Measurements from ENCODE around the gene MAN2B2. TPM values are rescaled to one million over a fixed set of nuclear protein-coding genes. Genes with fewer than 3 reads are reported as not detected.

The MAN2B2 gene
- total and polyA plus RNA-seq, 2 of the 4 experiments (the other 2 are of a cell fraction): 13.4 to 34.1 TPM

- Histone ChIP-seq H3K9me1 (ENCODE audit: insufficient read depth, low read length) (no peaks in the 10 kb centered on the region), H4K5ac (ENCODE audit: low read depth, low read length) (no peak overlapping the region), H3K23ac (ENCODE audit: low read depth, low read length) (no peak overlapping the region), H2BK20ac (ENCODE audit: low read depth, low read length) (no peak overlapping the region), H3K4me2 (ENCODE audit: low read depth, low read length) (no peak overlapping the region), H3K4ac (ENCODE audit: low read depth, low read length) (no peak overlapping the region), H3K14ac (replicated peaks; ENCODE audit: low read depth, low read length) (no peak overlapping the region), H4K8ac (ENCODE audit: low read depth in 2 of 2, low read length in 2 of 2) (no peak overlapping the region), H4K91ac (ENCODE audit: insufficient read depth, low read depth, low read length) (no peak overlapping the region), H2BK5ac (ENCODE audit: low read depth, low read length, poor library complexity, severe bottlenecking) (no peak overlapping the region), H2BK120ac (ENCODE audit: low read depth, low read length) (no peak overlapping the region), H3K18ac (ENCODE audit: low read depth, low read length) (no peak overlapping the region), H3K36me3 (ENCODE audit: control insufficient read depth, insufficient read depth, low read length) (no peaks in the 10 kb centered on the region), H3K27ac (ENCODE audit: insufficient read depth, low read length) (no peak overlapping the region), H3K79me1 (ENCODE audit: low read depth in 1 of 2, low read length in 2 of 2) (no peaks in the 10 kb centered on the region), H2BK15ac (ENCODE audit: low read depth, low read length) (no peak overlapping the region), H2AFZ (replicated peaks; ENCODE audit: low read length, poor library complexity) (no peak overlapping the region), H2AK5ac (ENCODE audit: low read depth, low read length) (no peak overlapping the region), H3K27me3 (ENCODE audit: control insufficient read depth, insufficient read depth, low read length) (peaks cover 3% of the 10 kb centered on the region; the same call in 1 of the 2 replicates), H3K9me3 (ENCODE audit: control insufficient read depth, insufficient read depth, low read length) (no peaks in the 10 kb centered on the region), H4K20me1 (ENCODE audit: insufficient read depth, low read length) (no peaks in the 10 kb centered on the region), H3K56ac (ENCODE audit: extremely low read depth, insufficient read depth, low read length) (no peak overlapping the region), H2AK9ac (replicated peaks; ENCODE audit: low read depth, low read length, poor library complexity) (no peak overlapping the region), H3K4me1 (ENCODE audit: control insufficient read depth, insufficient read depth, low read length) (no peaks in the 10 kb centered on the region), H3K9ac (ENCODE audit: low read depth, low read length) (no peak overlapping the region), H3K4me3 (ENCODE audit: insufficient read depth, low read depth, low read length) (no peak overlapping the region)
- dilution Hi-C loops (cut with HindIII; ENCODE audit: low sequenced_read_pairs, unreplicated experiment): no loop called here
- intact Hi-C loops (cut with micrococcal nuclease): no loop called here
- ChIA-PET POLR2A (ENCODE audit: unreplicated experiment) (no interaction called here), CTCF (no interaction called here)
- 76% methylated on average over 9 of the region's 15 CpGs; no CpG with 5 or more reads in 1 of the 2 experiments for WGBS, 2 experiments (ENCODE audit: extremely low coverage in 2 of 2, insufficient read length in 1 of 2)
- no peak for ATAC-seq (ENCODE audit: low read depth)
- no peak for DNase-seq
- BruUV-seq (replicated peaks): no TSS peak
- in situ Hi-C loops (cut with MboI; ENCODE audit: low sequenced_read_pairs): no loop called here
- TF ChIP-seq SMC3 (IDR thresholded peaks at IDR 0.05; ENCODE audit: low read depth, low read length): no peak
- TF ChIP-seq USF2 (IDR thresholded peaks at IDR 0.05; ENCODE audit: low read depth, low read length): no peak
- no peak for TF ChIP-seq MXI1 (IDR thresholded peaks at IDR 0.05; ENCODE audit: borderline replicate concordance, low read depth, low read length)
- TF ChIP-seq BHLHE40 (IDR thresholded peaks at IDR 0.05; ENCODE audit: low read depth, low read length): no peak
- no peak for TF ChIP-seq NFE2L2 (IDR thresholded peaks at IDR 0.05; ENCODE audit: low read depth, low read length)
- no peak for TF ChIP-seq RAD21 (IDR thresholded peaks at IDR 0.05; ENCODE audit: low read length)
- no peak for TF ChIP-seq FOS (IDR thresholded peaks at IDR 0.05; ENCODE audit: low read depth, low read length)
- TF ChIP-seq POLR2A (IDR thresholded peaks at IDR 0.05; ENCODE audit: low read depth, low read length): no peak
- TF ChIP-seq MAZ (IDR thresholded peaks at IDR 0.05; ENCODE audit: borderline replicate concordance, low read depth, low read length): no peak
These were observed 44.7 kb upstream of the MAN2B2 start for GRCh38 chr4:6530301-6530700.

Measured in IMR-90 (cell line).